OCI-M2 (cell line): Measurements from ENCODE around the gene SGCE.
"Not testable (repeated sequence)": the region's sequence is repeated elsewhere in the genome, so short reads cannot be mapped to it uniquely, and the experiment has no call there.

Source experiments
- DNase-seq: peaks from one replicate; lab custom pipeline; 2025; ENCODE audit not compliant: unreplicated experiment; lab: John Stamatoyannopoulos, UW

Gene SGCE

GRCh38 chr7:94655848-94656657 lies at the start of gene SGCE:
Gene SGCE, minus strand, starts transcription at chr7:94656133. Its CDS starts 35 bp downstream, at chr7:94656098.
- DNase-seq = no peak

GRCh38 chr7:94705155-94706021 lies 49.5 kb upstream of the SGCE start:
- not testable (repeated sequence) for DNase-seq

- DNase-seq = no peak
These were observed 45.6 kb upstream of the SGCE start for GRCh38 chr7:94701555-94701973.

- no peak for DNase-seq
These were observed 45.1 kb upstream of the SGCE start for GRCh38 chr7:94700926-94701554.

- no peak for DNase-seq
These were observed 42.3 kb upstream of the SGCE start for GRCh38 chr7:94698275-94698674.

- DNase-seq = no peak
These were observed 41.4 kb upstream of the SGCE start for GRCh38 chr7:94697035-94697974.

GRCh38 chr7:94687810-94688209 lies 31.9 kb upstream of the SGCE start:
- no peak for DNase-seq

- no peak for DNase-seq
These were observed 31.1 kb upstream of the SGCE start for GRCh38 chr7:94687076-94687475.

GRCh38 chr7:94683066-94683465 lies 27.1 kb upstream of the SGCE start:
- no peak for DNase-seq

- no peak for DNase-seq
These were observed 23.4 kb upstream of the SGCE start for GRCh38 chr7:94679358-94679757.

- DNase-seq = no peak
These were observed 20.5 kb upstream of the SGCE start for GRCh38 chr7:94676431-94676830.

GRCh38 chr7:94675356-94675755 lies 19.4 kb upstream of the SGCE start:
- no peak for DNase-seq

- no peak for DNase-seq
These were observed 15.7 kb upstream of the SGCE start for GRCh38 chr7:94671444-94672235.

GRCh38 chr7:94669773-94670495 lies 14.0 kb upstream of the SGCE start:
- DNase-seq = no peak

GRCh38 chr7:94666879-94667587 lies 11.1 kb upstream of the SGCE start:
- DNase-seq = no peak

GRCh38 chr7:94665426-94665825 lies 9.5 kb upstream of the SGCE start:
- DNase-seq = no peak

- no peak for DNase-seq
These were observed 8.1 kb upstream of the SGCE start for GRCh38 chr7:94664023-94664422.

GRCh38 chr7:94662548-94662947 lies 6.6 kb upstream of the SGCE start:
- DNase-seq = no peak
